HepG2 (cell line): ENCODE results near the gene ASXL1. TPM values are rescaled to one million over a fixed set of nuclear protein-coding genes. Genes with fewer than 3 reads are reported as not detected.

Source experiments
- BRCA1 ChIP-seq: sonication (generic); formaldehyde crosslinking; IDR thresholded peaks from 2 replicates; pipeline ENCODE4 v1.4.0; 2020; ENCODE audit warnings: missing genetic modification reagents
- CHD2 ChIP-seq: IDR thresholded peaks from 2 replicates; pipeline ENCODE4 v1.6.1; 2011; ENCODE audit warnings: low read depth, low read length, improper control_type of control experiment
- KDM6A ChIP-seq: IDR thresholded peaks from 2 replicates; pipeline ENCODE4 v1.6.1; 2016; ENCODE audit warnings: low read depth
- MTA1 ChIP-seq: sonication (generic); formaldehyde crosslinking; IDR thresholded peaks from 2 replicates; pipeline ENCODE4 v1.4.0; 2020; ENCODE audit warnings: missing genetic modification reagents, mild to moderate bottlenecking, borderline replicate concordance
- NCOA2 ChIP-seq: sonication (generic); formaldehyde crosslinking; IDR thresholded peaks from 2 replicates; pipeline ENCODE4 v1.8.0; 2022; ENCODE audit warnings: inconsistent platforms
- NKX3-1 ChIP-seq: sonication (generic); formaldehyde crosslinking; IDR thresholded peaks from 2 replicates; pipeline ENCODE4 v1.5.0; 2020; ENCODE audit warnings: missing genetic modification reagents
- PHB2 ChIP-seq: fragments of 450-650 bp; IDR thresholded peaks from 2 replicates; pipeline ENCODE4 v1.6.1; 2018; ENCODE audit not compliant: partially characterized antibody
- PITX1 ChIP-seq: sonication (generic); formaldehyde crosslinking; IDR thresholded peaks from 2 replicates; pipeline ENCODE4 v1.5.1; 2020; ENCODE audit warnings: mild to moderate bottlenecking, missing genetic modification reagents
- POLR2A ChIP-seq, 2 experiments: IDR thresholded peaks; 2 replicates each; pipeline ENCODE4 v1.6.1; 2011; ENCODE audit warnings: low read depth in 2 of 2, low read length in 2 of 2, mild to moderate bottlenecking in 1 of 2, moderate library complexity in 1 of 2; ENCODE audit not compliant: insufficient read depth in 1 of 2
- RBM22 ChIP-seq: fragments of 200-400 bp; formaldehyde crosslinking; optimal IDR thresholded peaks from 2 replicates; pipeline ENCODE3; 2017; ENCODE audit warnings: mild to moderate bottlenecking, low read length, moderate library complexity
- SATB2 ChIP-seq: sonication (generic); formaldehyde crosslinking; IDR thresholded peaks from 2 replicates; pipeline ENCODE4 v1.5.0; 2020; ENCODE audit warnings: missing genetic modification reagents
- USF2 ChIP-seq, 2 experiments: sonication (generic) in 1 of 2; formaldehyde crosslinking in 1 of 2; IDR thresholded peaks; 2 replicates each; pipeline versions ENCODE4 v1.5.1 to v1.6.1; 2011 to 2020; ENCODE audit warnings: borderline replicate concordance in 1 of 2, low read depth in 1 of 2, low read length in 1 of 2, mild to moderate bottlenecking in 1 of 2, missing genetic modification reagents in 1 of 2, moderate library complexity in 1 of 2
- ZFP36 ChIP-seq: fragments of 150-350 bp; IDR thresholded peaks from 2 replicates; pipeline ENCODE4 v1.6.1; 2018; ENCODE audit warnings: borderline replicate concordance, low read length, low read depth; ENCODE audit not compliant: partially characterized antibody
- ZFP36L1 ChIP-seq: sonication (generic); formaldehyde crosslinking; IDR thresholded peaks from 2 replicates; pipeline ENCODE4 v1.8.0; 2022; ENCODE audit warnings: mild to moderate bottlenecking, missing genetic modification reagents, moderate library complexity
- ZFP91 ChIP-seq: sonication (generic); formaldehyde crosslinking; IDR thresholded peaks from 2 replicates; pipeline ENCODE4 v1.9.0; 2022; ENCODE audit warnings: missing genetic modification reagents, mild to moderate bottlenecking, borderline replicate concordance
- ZNF180 ChIP-seq: sonication (generic); formaldehyde crosslinking; IDR thresholded peaks from 2 replicates; pipeline ENCODE4 v1.4.0; 2020; ENCODE audit warnings: low read depth, missing genetic modification reagents, borderline replicate concordance
- ZNF317 ChIP-seq: sonication (generic); formaldehyde crosslinking; IDR thresholded peaks from 2 replicates; pipeline ENCODE4 v1.5.0; 2020; ENCODE audit warnings: mild to moderate bottlenecking, missing genetic modification reagents
- ZNF34 ChIP-seq: sonication (generic); formaldehyde crosslinking; IDR thresholded peaks from 2 replicates; pipeline ENCODE4 v1.4.0; 2020; ENCODE audit warnings: mild to moderate bottlenecking, missing genetic modification reagents, borderline replicate concordance
- ZNF598 ChIP-seq: sonication (generic); formaldehyde crosslinking; IDR thresholded peaks from 2 replicates; pipeline ENCODE4 v1.5.1; 2020; ENCODE audit warnings: mild to moderate bottlenecking, missing genetic modification reagents, borderline replicate concordance
- ZNF776 ChIP-seq: sonication (generic); formaldehyde crosslinking; IDR thresholded peaks from 2 replicates; pipeline ENCODE4 v1.4.0; 2020; ENCODE audit warnings: mild to moderate bottlenecking, missing genetic modification reagents
- ZNF780A ChIP-seq: sonication (generic); formaldehyde crosslinking; IDR thresholded peaks from 2 replicates; pipeline ENCODE4 v1.8.0; 2022; ENCODE audit warnings: mild to moderate bottlenecking, missing genetic modification reagents, moderate library complexity
- ZSCAN12 ChIP-seq: sonication (generic); formaldehyde crosslinking; IDR thresholded peaks from 2 replicates; pipeline ENCODE4 v1.9.0; 2021; ENCODE audit warnings: mild to moderate bottlenecking, missing genetic modification reagents
- polyA plus RNA-seq, 8 experiments: library from polyadenylated mRNA; depleted of rRNA in 3 of 8; stranded (reverse) in 7 of 8; unstranded in 1 of 8; fragments of >200 nt; fragmentation: Illumina TruSeq in 4 of 8; extraction: Trizol in 4 of 8; gene quantifications; 2 replicates each; pipeline versions ENCODE4 v1.2.1 to v1.2.3, GENCODE V29; 2011 to 2016; ENCODE audit warnings: low read depth in 4 of 8, missing spikeins in 1 of 8, mixed read lengths in 1 of 8; ENCODE audit not compliant: insufficient read depth in 1 of 8
- total RNA-seq, 5 experiments: library from RNA; depleted of rRNA; stranded (reverse); fragments of >200 nt; fragmentation: Illumina TruSeq; extraction: Trizol; gene quantifications; 2 replicates each; pipeline ENCODE4 v1.2.3, GENCODE V29; 2016; ENCODE audit warnings: low read depth in 1 of 5
- TF ChIP-seq, protein P1 (sequence below): sonication (generic); formaldehyde crosslinking; IDR thresholded peaks from 2 replicates; pipeline ENCODE4 v1.9.0; 2021; ENCODE audit warnings: missing genetic modification reagents, borderline replicate concordance

The ASXL1 gene
- total and polyA plus RNA-seq, 2 of the 13 experiments (the other 11 are each of a cell fraction or from before 2014, with no cell fraction given) = 62.1 to 74.8 TPM

GRCh38 chr20:32451682-32452461 lies 93.7 kb downstream of the ASXL1 start (continued):
- TF ChIP-seq ZNF598 = 0 out of 2 replicates have a peak, but pooled peaks have one; percentile 53
- no peak for TF ChIP-seq ZNF34 (CRISPR knock-in tag)
- TF ChIP-seq, protein P1, sequence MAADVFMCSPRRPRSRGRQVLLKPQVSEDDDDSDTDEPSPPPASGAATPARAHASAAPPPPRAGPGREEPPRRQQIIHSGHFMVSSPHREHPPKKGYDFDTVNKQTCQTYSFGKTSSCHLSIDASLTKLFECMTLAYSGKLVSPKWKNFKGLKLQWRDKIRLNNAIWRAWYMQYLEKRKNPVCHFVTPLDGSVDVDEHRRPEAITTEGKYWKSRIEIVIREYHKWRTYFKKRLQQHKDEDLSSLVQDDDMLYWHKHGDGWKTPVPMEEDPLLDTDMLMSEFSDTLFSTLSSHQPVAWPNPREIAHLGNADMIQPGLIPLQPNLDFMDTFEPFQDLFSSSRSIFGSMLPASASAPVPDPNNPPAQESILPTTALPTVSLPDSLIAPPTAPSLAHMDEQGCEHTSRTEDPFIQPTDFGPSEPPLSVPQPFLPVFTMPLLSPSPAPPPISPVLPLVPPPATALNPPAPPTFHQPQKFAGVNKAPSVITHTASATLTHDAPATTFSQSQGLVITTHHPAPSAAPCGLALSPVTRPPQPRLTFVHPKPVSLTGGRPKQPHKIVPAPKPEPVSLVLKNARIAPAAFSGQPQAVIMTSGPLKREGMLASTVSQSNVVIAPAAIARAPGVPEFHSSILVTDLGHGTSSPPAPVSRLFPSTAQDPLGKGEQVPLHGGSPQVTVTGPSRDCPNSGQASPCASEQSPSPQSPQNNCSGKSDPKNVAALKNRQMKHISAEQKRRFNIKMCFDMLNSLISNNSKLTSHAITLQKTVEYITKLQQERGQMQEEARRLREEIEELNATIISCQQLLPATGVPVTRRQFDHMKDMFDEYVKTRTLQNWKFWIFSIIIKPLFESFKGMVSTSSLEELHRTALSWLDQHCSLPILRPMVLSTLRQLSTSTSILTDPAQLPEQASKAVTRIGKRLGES = no peak
- no peak for TF ChIP-seq NCOA2 (CRISPR knock-in tag)
- no peak for TF ChIP-seq ZNF780A (CRISPR knock-in tag)
- peak; percentile 41; the same call in 1 of the 2 replicates for TF ChIP-seq ZFP91 (CRISPR knock-in tag)
- TF ChIP-seq ZNF776 = 0 out of 2 replicates have a peak, but pooled peaks have one; percentile 10
- no peak for TF ChIP-seq KDM6A
- no peak for TF ChIP-seq SATB2 (CRISPR knock-in tag)
- TF ChIP-seq POLR2A (IDR thresholded peaks at IDR 0.05; ENCODE audit: insufficient read depth in 1 of 2, low read depth in 2 of 2, low read length in 2 of 2) = 0 out of 4 replicates have a peak, but pooled peaks of 1 of the 2 experiments have one; percentile 46
- TF ChIP-seq USF2 (IDR thresholded peaks at IDR 0.05; ENCODE audit: low read depth, low read length) = no peak
- TF ChIP-seq USF2 (CRISPR knock-in tag; IDR thresholded peaks at IDR 0.05; ENCODE audit: borderline replicate concordance) = no peak
- no peak for TF ChIP-seq BRCA1 (CRISPR knock-in tag)
- TF ChIP-seq PHB2 = no peak
- no peak for TF ChIP-seq CHD2
- no peak for TF ChIP-seq NKX3-1
- TF ChIP-seq RBM22 = peak; percentile 54
- no peak for TF ChIP-seq ZFP36L1 (CRISPR knock-in tag)
- no peak for TF ChIP-seq ZNF317 (CRISPR knock-in tag)
- TF ChIP-seq MTA1 (CRISPR knock-in tag) = peak; percentile 29; the same call in 1 of the 2 replicates
- no peak for TF ChIP-seq ZSCAN12
- no peak for TF ChIP-seq ZFP36
- TF ChIP-seq ZNF180 (CRISPR knock-in tag) = no peak
- no peak for TF ChIP-seq PITX1 (CRISPR knock-in tag)
